K562 (cell line): Measurements from ENCODE around the gene NOL12.

Experiments used
- CTCF ChIP-seq, 3 experiments: IDR thresholded peaks in 2 of 3; conservative IDR thresholded peaks in 1 of 3; 2 replicates each; pipeline ENCODE4 v1.5.1; 2011 to 2012; ENCODE audit warnings: low read length in 3 of 3, mild to moderate bottlenecking in 3 of 3, control low read depth in 2 of 3, improper control_type of control experiment in 1 of 3, inconsistent platforms in 1 of 3, low read depth in 1 of 3, mixed read lengths in 1 of 3, moderate library complexity in 1 of 3; ENCODE audit not compliant: insufficient read depth in 2 of 3
- RAD51 ChIP-seq: fragments of 450-650 bp; IDR thresholded peaks from 2 replicates; pipeline ENCODE4 v1.7.1; 2016; ENCODE audit warnings: low read depth, mild to moderate bottlenecking, borderline replicate concordance
- RFX5 ChIP-seq: IDR thresholded peaks from 2 replicates; pipeline ENCODE4 v1.6.1; 2011; ENCODE audit warnings: low read depth, mild to moderate bottlenecking, improper control_type of control experiment, low read length
- SIN3A ChIP-seq, 2 experiments: fragments of 150-350 bp in 1 of 2; IDR thresholded peaks; 2 replicates each; pipeline ENCODE4 v1.6.1; 2011 to 2016; ENCODE audit warnings: borderline replicate concordance in 2 of 2, low read depth in 2 of 2, low read length in 2 of 2, mild to moderate bottlenecking in 2 of 2, moderate library complexity in 2 of 2; ENCODE audit not compliant: control insufficient read depth in 1 of 2

- TF ChIP-seq CTCF (IDR thresholded peaks at IDR 0.05 in 2 of 3, conservative IDR thresholded peaks at IDR 0.05 in 1 of 3; ENCODE audit: insufficient read depth in 2 of 3, low read depth in 1 of 3, low read length in 3 of 3): no peak
- no peak for TF ChIP-seq RAD51
- no peak for TF ChIP-seq RFX5
- TF ChIP-seq SIN3A (IDR thresholded peaks at IDR 0.05; ENCODE audit: borderline replicate concordance in 2 of 2, control insufficient read depth in 1 of 2, low read depth in 2 of 2, low read length in 2 of 2): no peak
Measured at GRCh38 chr22:37639771-37640590, 46.2 kb upstream of the NOL12 start.
